Epithelial cell of alveolus of lung (primary cell): Measurements from ENCODE around the gene RTTN. TPM values are rescaled to one million over a fixed set of nuclear protein-coding genes. Genes with fewer than 3 reads are reported as not detected.

Source experiments
- total RNA-seq: library from RNA; depleted of rRNA; stranded (reverse); fragments of >200 nt; gene quantifications from 2 replicates; pipeline ENCODE4 v1.2.1, GENCODE V29; 2015

Gene RTTN, protein sequence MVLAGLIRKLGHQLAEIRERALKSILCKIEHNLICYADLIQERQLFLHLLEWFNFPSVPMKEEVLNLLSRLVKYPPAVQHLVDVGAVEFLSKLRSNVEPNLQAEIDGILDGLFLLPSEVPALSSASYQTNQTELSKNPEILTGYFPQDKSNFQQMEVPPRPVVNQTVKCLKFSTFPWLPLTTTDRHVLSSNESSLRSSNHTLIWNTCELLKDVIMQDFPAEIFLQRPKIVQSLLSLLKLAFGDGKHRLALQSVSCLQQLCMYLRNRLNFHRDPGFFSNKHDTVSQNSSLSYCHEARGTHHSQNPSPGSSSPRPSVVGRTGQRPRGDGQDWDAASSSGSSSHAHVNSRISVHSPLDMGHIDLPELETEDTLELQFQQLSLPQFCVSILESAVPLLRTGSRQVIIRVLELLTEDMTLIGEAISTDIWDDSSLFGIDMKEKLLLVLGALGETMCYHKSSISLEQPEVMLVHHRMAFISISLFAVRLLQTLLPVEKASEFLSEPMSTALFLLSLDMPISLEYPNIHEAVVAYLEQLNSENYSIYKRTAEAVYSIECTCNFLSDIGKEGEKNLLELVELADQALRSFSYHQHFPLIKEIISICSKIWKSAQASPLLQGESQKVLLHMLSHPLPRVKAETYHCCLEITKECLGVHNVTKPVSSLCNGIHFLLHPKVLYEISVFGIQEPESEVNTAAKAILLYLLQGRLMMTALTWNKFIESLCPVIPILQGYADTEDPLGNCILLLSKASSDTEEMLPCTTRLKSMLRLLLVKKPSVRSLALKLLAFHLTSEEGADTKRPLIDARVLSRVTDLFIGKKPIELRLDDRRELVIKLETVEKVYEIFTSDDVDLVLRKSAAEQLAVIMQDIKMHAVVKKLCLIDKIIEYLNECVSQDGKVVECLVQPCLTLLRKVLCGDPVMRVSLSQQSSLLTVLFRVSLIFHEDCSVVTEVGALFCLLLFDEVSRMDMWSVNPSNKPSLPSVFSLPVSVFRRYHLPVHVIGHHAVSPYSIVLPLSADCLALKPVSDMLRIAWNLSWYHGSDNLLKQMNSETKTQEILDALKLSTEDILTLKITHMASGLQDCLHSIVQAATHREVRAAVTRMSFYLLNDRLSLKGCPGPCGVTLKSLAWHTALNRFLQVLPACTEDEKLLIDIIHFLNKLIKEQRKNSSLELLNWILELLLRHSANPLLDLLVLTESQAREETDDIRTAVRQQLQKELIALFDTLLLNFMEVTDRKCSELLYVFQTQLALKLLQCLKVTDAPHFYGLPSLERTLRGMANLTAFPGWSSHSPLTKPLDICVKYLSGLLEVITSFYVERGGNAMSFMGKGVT (N-terminal part only)
- total RNA-seq: 8.9 and 12.4 TPM in 2 replicates

DNA sequence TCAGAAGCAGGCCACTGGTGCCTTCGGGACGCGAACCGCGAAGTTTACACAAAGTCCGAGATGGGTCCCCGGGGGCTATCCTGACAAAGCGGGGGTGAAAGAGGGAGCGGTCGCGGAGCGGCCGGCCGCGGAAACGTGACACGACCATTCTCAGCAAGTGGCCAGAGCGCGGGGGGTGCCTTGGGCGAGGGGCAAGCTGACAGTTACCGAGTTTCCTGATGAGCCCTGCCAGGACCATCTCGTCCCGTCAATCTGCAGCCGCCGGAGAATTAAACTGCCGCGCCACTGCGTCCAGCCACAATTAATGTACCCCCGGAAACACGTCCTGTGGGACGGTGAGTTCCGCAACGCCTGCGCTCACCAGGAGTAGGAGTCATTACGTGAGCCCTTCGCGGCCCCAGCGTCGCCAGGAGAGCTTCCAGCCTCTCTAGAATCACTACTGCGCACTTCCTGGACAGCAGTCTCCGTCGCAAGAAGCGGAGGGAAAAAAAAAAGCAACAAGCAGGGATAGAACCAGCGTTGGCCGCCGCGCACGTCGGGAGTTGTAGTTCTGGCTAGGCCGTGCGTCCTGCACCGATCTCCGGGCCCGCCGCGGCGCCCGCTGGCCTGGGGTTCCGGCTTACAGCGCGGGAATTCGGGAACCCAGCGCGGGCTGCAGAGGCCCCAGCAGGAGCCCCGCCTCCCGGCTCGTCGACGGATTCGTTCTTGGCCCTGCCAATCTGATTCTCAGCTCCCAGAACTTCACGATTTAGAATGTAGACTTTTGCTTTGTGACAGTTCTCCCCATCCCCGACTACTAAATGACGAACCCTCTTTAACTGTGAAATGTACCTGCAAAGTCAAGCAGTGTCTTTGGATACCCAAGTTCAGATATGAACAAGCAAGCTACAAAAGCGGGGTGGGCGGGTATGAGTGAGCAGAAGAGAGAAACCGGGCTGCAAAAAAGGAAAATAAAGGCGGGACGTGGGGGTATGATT lies at the start of gene RTTN:
Gene RTTN, minus strand, starts transcription at position 267 of the 977 bp plus-strand sequence. Its CDS starts 29 bp downstream, at position 238.

Other genes with a start within 250 kb of the RTTN start
- gene SOCS6, start 83.4 kb upstream of the RTTN start, total RNA-seq: 23.1 and 23.2 TPM in 2 replicates